HCT116 (cell line): ENCODE measurements around the gene MYOF. TPM values are rescaled to one million over a fixed set of nuclear protein-coding genes. Genes with fewer than 3 reads are reported as not detected.

Experiments used
- ATAC-seq: fragments of 200-7000 bp; cut with Tn5 transposase; 2 replicates; pipeline ENCODE4 v1.9.1; 2020; ENCODE audit warnings: mild to moderate bottlenecking, moderate library complexity
- BruUV-seq: library from RNA; stranded (reverse); fragments of 400-500 nt; replicated peaks from 2 replicates; lab custom pipeline; 2021; lab: Mats Ljungman, UMichigan
- CTCF ChIA-PET: fragments of 300-600 bp; sonication (Branson Sonifier 250); formaldehyde crosslinking; loops from one replicate; lab custom pipeline; 2021; ENCODE audit warnings: antibody characterized with exemption; lab: Charles Lee
- POLR2A ChIA-PET: fragments of 300-600, 350-600 bp; sonication (Branson Sonifier 250); formaldehyde crosslinking; loops from one replicate; lab custom pipeline; 2021; ENCODE audit warnings: antibody characterized with exemption; lab: Charles Lee
- RAD21 ChIA-PET, 2 experiments: fragments of 300-600 bp; sonication (Branson Sonifier 250); formaldehyde crosslinking; loops; one replicate each; lab custom pipeline; 2023; ENCODE audit warnings: low total read pairs in 2 of 2; ENCODE audit not compliant: uncharacterized antibody in 2 of 2, unreplicated experiment in 2 of 2, low non-redundant PET in 1 of 2; lab: Charles Lee
- DNase-seq: peaks from one replicate; pipeline ENCODE4 v3.0.0-alpha.2; 2010; ENCODE audit warnings: low read depth, low spot score
- H2AFZ ChIP-seq: fragments of 200-600 bp; shearing (Covaris generic), sonication (generic); 2 replicates; pipeline ENCODE4 v1.6.1; 2017; ENCODE audit warnings: low read depth, mixed run types, mixed read lengths, antibody characterized with exemption, low read length; ENCODE audit not compliant: poor library complexity, severe bottlenecking
- H3K27ac ChIP-seq: 2 replicates; pipeline ENCODE4 v1.5.1; 2012; ENCODE audit warnings: low read depth, low read length
- H3K27me3 ChIP-seq: fragments of 200-600 bp; sonication (generic); 2 replicates; pipeline ENCODE4 v1.6.1; 2016; ENCODE audit warnings: mixed run types, low read length, mixed read lengths; ENCODE audit not compliant: insufficient read depth
- H3K36me3 ChIP-seq, 2 experiments: fragments of 200-500 bp in 1 of 2; fragments of 200-600 bp in 1 of 2; sonication (Bioruptor generic) in 1 of 2; sonication (generic) in 1 of 2; 2 replicates each; pipeline versions ENCODE4 v1.5.1 to v1.6.1; 2014 to 2016; ENCODE audit warnings: low read length in 2 of 2, inconsistent platforms in 1 of 2, mixed read lengths in 1 of 2, mixed run types in 1 of 2; ENCODE audit not compliant: insufficient read depth in 2 of 2, control insufficient read depth in 1 of 2
- H3K4me1 ChIP-seq, 2 experiments: fragments of 200-600 bp in 1 of 2; sonication (generic) in 1 of 2; 2 replicates each; pipeline versions ENCODE4 v1.5.1 to v1.6.1; 2012 to 2017; ENCODE audit warnings: low read length in 2 of 2, inconsistent platforms in 1 of 2, mild to moderate bottlenecking in 1 of 2, mixed read lengths in 1 of 2, mixed run types in 1 of 2, moderate library complexity in 1 of 2; ENCODE audit not compliant: insufficient read depth in 2 of 2, control insufficient read depth in 1 of 2
- H3K4me2 ChIP-seq: fragments of 200-600 bp; sonication (generic); 2 replicates; pipeline ENCODE4 v1.6.1; 2017; ENCODE audit warnings: mixed run types, low read length, mixed read lengths
- H3K4me3 ChIP-seq, 2 experiments: fragments of 200-600 bp in 1 of 2; sonication (generic) in 1 of 2; replicated peaks in 1 of 2; 2 replicates each; pipeline ENCODE4 v1.5.1; 2011 to 2016; ENCODE audit warnings: low read length in 2 of 2, control low read depth in 1 of 2, low read depth in 1 of 2, mild to moderate bottlenecking in 1 of 2, mixed read lengths in 1 of 2, mixed run types in 1 of 2
- H3K79me2 ChIP-seq: fragments of 200-600 bp; sonication (generic); 2 replicates; pipeline ENCODE4 v1.6.1; 2017; ENCODE audit warnings: mild to moderate bottlenecking, mixed run types, low read length, moderate library complexity, mixed read lengths; ENCODE audit not compliant: insufficient read depth
- H3K9ac ChIP-seq: fragments of 200-600 bp; sonication (generic); 2 replicates; pipeline ENCODE4 v1.6.1; 2016; ENCODE audit warnings: low read length, mixed read lengths
- H3K9me2 ChIP-seq: fragments of 200-600 bp; sonication (generic), shearing (Covaris generic); 2 replicates; pipeline ENCODE4 v1.6.1; 2017; ENCODE audit warnings: mixed run types, mild to moderate bottlenecking, moderate library complexity; ENCODE audit not compliant: insufficient read depth
- H3K9me3 ChIP-seq, 2 experiments: fragments of 200-500 bp in 1 of 2; fragments of 200-600 bp in 1 of 2; sonication (Bioruptor generic) in 1 of 2; sonication (generic) in 1 of 2; 2 replicates each; pipeline ENCODE4 v1.6.1; 2014 to 2017; ENCODE audit warnings: low read length in 2 of 2, mixed read lengths in 2 of 2, inconsistent platforms in 1 of 2, low read depth in 1 of 2, mild to moderate bottlenecking in 1 of 2, mixed run types in 1 of 2, moderate library complexity in 1 of 2; ENCODE audit not compliant: control insufficient read depth in 1 of 2, insufficient read depth in 1 of 2
- H4K20me1 ChIP-seq: fragments of 200-600 bp; sonication (generic), shearing (Covaris generic); 2 replicates; pipeline ENCODE4 v1.6.1; 2017; ENCODE audit warnings: mixed run types, mild to moderate bottlenecking, moderate library complexity; ENCODE audit not compliant: insufficient read depth
- CBX3 ChIP-seq: IDR thresholded peaks from 2 replicates; pipeline ENCODE4 v1.6.1; 2012; ENCODE audit warnings: low read depth
- CTCF ChIP-seq, 3 experiments: fragments of 200-600 bp in 1 of 3; sonication (generic) in 1 of 3; IDR thresholded peaks in 2 of 3; conservative IDR thresholded peaks in 1 of 3; 2 replicates each; pipeline ENCODE4 v1.5.1; 2012 to 2017; ENCODE audit warnings: low read depth in 2 of 3, low read length in 2 of 3, antibody characterized with exemption in 1 of 3, borderline replicate concordance in 1 of 3, control low read depth in 1 of 3, mild to moderate bottlenecking in 1 of 3, mixed read lengths in 1 of 3, mixed run types in 1 of 3, moderate library complexity in 1 of 3; ENCODE audit not compliant: insufficient read depth in 1 of 3
- EGR1 ChIP-seq: IDR thresholded peaks from 2 replicates; pipeline ENCODE4 v1.6.1; 2012; ENCODE audit warnings: low read depth
- EZH2phosphoT487 ChIP-seq: fragments of 200-600 bp; IDR thresholded peaks from 2 replicates; pipeline ENCODE4 v1.6.1; 2018; ENCODE audit warnings: antibody characterized with exemption, borderline replicate concordance
- JUND ChIP-seq: IDR thresholded peaks from 2 replicates; pipeline ENCODE4 v1.6.1; 2012
- MAX ChIP-seq: IDR thresholded peaks from 2 replicates; pipeline ENCODE4 v1.6.1; 2012
- POLR2AphosphoS5 ChIP-seq: IDR thresholded peaks from 2 replicates; pipeline ENCODE4 v1.6.1; 2011; ENCODE audit warnings: mild to moderate bottlenecking, low read depth, low read length, moderate library complexity
- REST ChIP-seq: IDR thresholded peaks from 2 replicates; pipeline ENCODE4 v1.6.1; 2012; ENCODE audit warnings: low read depth
- SP1 ChIP-seq: IDR thresholded peaks from 2 replicates; pipeline ENCODE4 v1.6.1; 2012; ENCODE audit warnings: low read depth
- SRF ChIP-seq: IDR thresholded peaks from 2 replicates; pipeline ENCODE4 v1.6.1; 2012; ENCODE audit warnings: low read depth
- TCF7L2 ChIP-seq: IDR thresholded peaks from 2 replicates; pipeline ENCODE4 v1.7.0; 2011; ENCODE audit warnings: borderline replicate concordance, inconsistent platforms; ENCODE audit not compliant: insufficient read depth, insufficient read length; ENCODE audit errors: extremely low read depth
- YY1 ChIP-seq: IDR thresholded peaks from 2 replicates; pipeline ENCODE4 v1.6.1; 2011; ENCODE audit warnings: low read length, low read depth, moderate library complexity, mild to moderate bottlenecking; ENCODE audit not compliant: insufficient replicate concordance; ENCODE audit errors: extremely low read depth
- ZBTB33 ChIP-seq: IDR thresholded peaks from 2 replicates; pipeline ENCODE4 v1.6.1; 2011; ENCODE audit warnings: mild to moderate bottlenecking, low read length, moderate library complexity; ENCODE audit not compliant: insufficient replicate concordance; ENCODE audit errors: extremely low read depth
- ZFX ChIP-seq: fragments of 450-650 bp; IDR thresholded peaks from 2 replicates; pipeline ENCODE4 v1.6.1; 2017
- intact Hi-C: fragments of 100-400 bp; cut with micrococcal nuclease; formaldehyde crosslinking; loops from 2 replicates; pipeline ENCODE4 v1.10.0; 2022
- total RNA-seq: library from RNA; stranded (reverse); gene quantifications from one replicate; pipeline ENCODE4 v1.2.1, GENCODE V29; 2021; ENCODE audit not compliant: unreplicated experiment

Gene MYOF
- total RNA-seq, 1 experiment from 2014 or later, result 250 TPM

- ATAC-seq, result no peak
- intact Hi-C loops, result loop anchor here (10.0 kb wide), 1 partner anchor 988 kb away; no protein-coding TSS in a partner anchor
- no peaks in the 10 kb centered on the region for H3K9me2 ChIP-seq
- H3K27ac ChIP-seq, result no peak overlapping the region
- no peaks in the 10 kb centered on the region for H3K27me3 ChIP-seq
- no peaks in the 10 kb centered on the region for H4K20me1 ChIP-seq
- no peaks in the 10 kb centered on the region for H3K79me2 ChIP-seq
- no peak overlapping the region for H2AFZ ChIP-seq
- no peak for DNase-seq
- H3K36me3 ChIP-seq, result peaks cover 43 to 50% of the 10 kb centered on the region in 2 experiments
- no peak overlapping the region for H3K4me3 ChIP-seq
- POLR2A ChIA-PET, result no interaction called here
- no peak overlapping the region for H3K9ac ChIP-seq
- CTCF ChIA-PET, result interaction anchor here (1.5 to 3.2 kb wide), 2 partner anchors 31 to 137 kb away, joined by 3 to 22 read pairs; partner anchors contain the start of gene MYOF
- RAD21 ChIA-PET, result no interaction called here
- TF ChIP-seq CBX3, result no peak
- TF ChIP-seq CTCF (IDR thresholded peaks at IDR 0.05 in 2 of 3, conservative IDR thresholded peaks at IDR 0.05 in 1 of 3; ENCODE audit: borderline replicate concordance in 1 of 3, insufficient read depth in 1 of 3, low read depth in 2 of 3, low read length in 2 of 3), result no peak
- TF ChIP-seq YY1, result no peak
- TF ChIP-seq EZH2phosphoT487, result no peak
- no peak for TF ChIP-seq REST
- TF ChIP-seq TCF7L2, result no peak
- TF ChIP-seq ZFX, result no peak
- TF ChIP-seq MAX, result no peak
- TF ChIP-seq POLR2AphosphoS5, result no peak
- TF ChIP-seq ZBTB33, result no peak
- no peak for TF ChIP-seq EGR1
- TF ChIP-seq JUND, result no peak
- TF ChIP-seq SRF, result no peak
- TF ChIP-seq SP1, result no peak
- H3K4me2 ChIP-seq, result no peak overlapping the region
- H3K4me1 ChIP-seq, result no peaks in the 10 kb centered on the region
- H3K9me3 ChIP-seq, result no peaks in the 10 kb centered on the region
- no TSS peak for BruUV-seq
These were observed 31.0 kb upstream of the MYOF start for GRCh38 chr10:93513091-93513490.
